Activated CD8-positive, alpha-beta memory T cell treated with anti-CD3 and anti-CD28 coated beads, Interleukin-2, amount 10 ng/mL, durations not matched to agents 7 days and 5 days (primary cell): ENCODE data around the gene HES3. TPM values are rescaled to one million over a fixed set of nuclear protein-coding genes. Genes with fewer than 3 reads are reported as not detected.

Experiments used
- ATAC-seq: fragments of 150-1000 bp; cut with Tn5 transposase; one replicate; pipeline ENCODE4 v1.10.0; 2021; ENCODE audit warnings: moderate library complexity
- CTCF ChIA-PET: fragments of 350-600 bp; sonication (Branson Sonifier 250); formaldehyde crosslinking; loops from one replicate; lab custom pipeline; 2021; ENCODE audit warnings: antibody characterized with exemption; lab: Charles Lee
- DNase-seq: peaks from one replicate; pipeline ENCODE4 v3.0.0-alpha.2; 2020
- H3K27ac Mint-ChIP-seq: one replicate; pipeline ENCODE4 v1.8.0; 2021; ENCODE audit warnings: mild to moderate bottlenecking, mixed read lengths
- H3K27me3 Mint-ChIP-seq: one replicate; pipeline ENCODE4 v1.8.0; 2021; ENCODE audit warnings: mixed read lengths
- H3K36me3 Mint-ChIP-seq: one replicate; pipeline ENCODE4 v1.8.0; 2021; ENCODE audit warnings: mild to moderate bottlenecking, mixed read lengths
- H3K4me1 Mint-ChIP-seq: one replicate; pipeline ENCODE4 v1.8.0; 2021; ENCODE audit warnings: mixed read lengths
- H3K4me3 Mint-ChIP-seq: one replicate; pipeline ENCODE4 v1.8.0; 2021; ENCODE audit warnings: mild to moderate bottlenecking, moderate library complexity, mixed read lengths
- H3K9me3 Mint-ChIP-seq: one replicate; pipeline ENCODE4 v1.8.0; 2022; ENCODE audit warnings: low read depth, mixed read lengths
- total RNA-seq, 2 experiments: library from RNA; stranded (reverse); gene quantifications; one replicate each; pipeline ENCODE4 v1.2.3, GENCODE V29; 2021

The HES3 gene
- total RNA-seq, 2 experiments from 2014 or later: not detected

GRCh38 chr1:6252374-6252710 is 8.4 kb downstream of the HES3 start:
- CTCF ChIA-PET: interaction anchor here (1.3 kb wide), 1 partner anchor 171 kb away, joined by 3 read pairs; no protein-coding TSS in a partner anchor
- Mint-ChIP-seq H3K27me3 (peaks cover 36% of the 10 kb centered on the region), H3K36me3 (no peaks in the 10 kb centered on the region), H3K9me3 (no peaks in the 10 kb centered on the region), H3K27ac (no peak overlapping the region), H3K4me1 (peaks cover 5% of the 10 kb centered on the region), H3K4me3 (no peak overlapping the region)
- no peak for DNase-seq
- ATAC-seq: no peak

GRCh38 chr1:6253380-6253779 is 9.4 kb downstream of the HES3 start:
- no peak overlapping the region for H3K4me3 Mint-ChIP-seq
- CTCF ChIA-PET: no interaction called here
- DNase-seq (no peak), ATAC-seq (no peak)
- peaks cover 5% of the 10 kb centered on the region for H3K4me1 Mint-ChIP-seq
- no peak overlapping the region for H3K27ac Mint-ChIP-seq
- peaks cover 27% of the 10 kb centered on the region for H3K27me3 Mint-ChIP-seq
- H3K36me3 Mint-ChIP-seq: no peaks in the 10 kb centered on the region
- no peaks in the 10 kb centered on the region for H3K9me3 Mint-ChIP-seq

GRCh38 chr1:6254691-6255090 is 10.7 kb downstream of the HES3 start:
- no peaks in the 10 kb centered on the region for H3K9me3 Mint-ChIP-seq
- peaks cover 3% of the 10 kb centered on the region for H3K4me1 Mint-ChIP-seq
- no peaks in the 10 kb centered on the region for H3K36me3 Mint-ChIP-seq
- CTCF ChIA-PET: interaction anchor here (0.7 kb wide), 1 partner anchor 1543 kb away, joined by 5 read pairs; no protein-coding TSS in a partner anchor
- no peak for DNase-seq
- no peak for ATAC-seq
- no peak overlapping the region for H3K4me3 Mint-ChIP-seq
- peaks cover 32% of the 10 kb centered on the region for H3K27me3 Mint-ChIP-seq
- no peak overlapping the region for H3K27ac Mint-ChIP-seq

GRCh38 chr1:6256645-6257044 is 12.7 kb downstream of the HES3 start:
- H3K36me3 Mint-ChIP-seq: no peaks in the 10 kb centered on the region
- DNase-seq: no peak
- no peak overlapping the region for H3K4me3 Mint-ChIP-seq
- H3K9me3 Mint-ChIP-seq: no peaks in the 10 kb centered on the region
- no peak for ATAC-seq
- CTCF ChIA-PET: interaction anchor here (2.3 kb wide), 1 partner anchor 10 kb away, joined by 12 read pairs; no protein-coding TSS in a partner anchor
- peaks cover 15% of the 10 kb centered on the region for H3K27me3 Mint-ChIP-seq
- H3K4me1 Mint-ChIP-seq: no peaks in the 10 kb centered on the region
- H3K27ac Mint-ChIP-seq: no peak overlapping the region

GRCh38 chr1:6257541-6258069 is 13.6 kb downstream of the HES3 start:
- no peak for ATAC-seq
- CTCF ChIA-PET: interaction anchor here (2.3 to 2.7 kb wide), 2 partner anchors 11 to 20 kb away, joined by 11 to 12 read pairs; no protein-coding TSS in a partner anchor

GRCh38 chr1:6258675-6259074 is 14.7 kb downstream of the HES3 start:
- Mint-ChIP-seq H3K36me3 (no peaks in the 10 kb centered on the region), H3K9me3 (no peaks in the 10 kb centered on the region), H3K27ac (no peak overlapping the region), H3K4me3 (no peak overlapping the region), H3K4me1 (peaks cover 9% of the 10 kb centered on the region), H3K27me3 (peaks cover 15% of the 10 kb centered on the region)
- DNase-seq (no peak), ATAC-seq (no peak)
- CTCF ChIA-PET: interaction anchor here (0.9 to 2.7 kb wide), 3 partner anchors 12 to 180 kb away, joined by 3 to 13 read pairs (median 11); no protein-coding TSS in a partner anchor

More at GRCh38 chr1:6257541-6258069, 13.6 kb downstream of the HES3 start:
- H3K9me3 Mint-ChIP-seq: no peaks in the 10 kb centered on the region
- H3K4me3 Mint-ChIP-seq: no peak overlapping the region
- peaks cover under 1% of the 10 kb centered on the region for H3K4me1 Mint-ChIP-seq
- H3K27me3 Mint-ChIP-seq: peaks cover 15% of the 10 kb centered on the region
- no peak for DNase-seq
- no peaks in the 10 kb centered on the region for H3K36me3 Mint-ChIP-seq
- no peak overlapping the region for H3K27ac Mint-ChIP-seq

GRCh38 chr1:6259491-6260362 is 15.7 kb downstream of the HES3 start:
- Mint-ChIP-seq H3K27me3 (peaks cover 15% of the 10 kb centered on the region), H3K4me3 (peak overlapping the region; percentile 40)
- ATAC-seq: peak; percentile 75

GRCh38 chr1:6260433-6260934 is 16.5 kb downstream of the HES3 start:
- DNase-seq: no peak
- Mint-ChIP-seq H3K36me3 (no peaks in the 10 kb centered on the region), H3K4me3 (no peak overlapping the region), H3K4me1 (peaks cover 12% of the 10 kb centered on the region), H3K27ac (no peak overlapping the region), H3K27me3 (peaks cover 15% of the 10 kb centered on the region), H3K9me3 (no peaks in the 10 kb centered on the region)
- peak; percentile 41 for ATAC-seq
- CTCF ChIA-PET: interaction anchor here (1.0 to 2.4 kb wide), 3 partner anchors 13 to 16 kb away, joined by 3 to 16 read pairs (median 13); no protein-coding TSS in a partner anchor

More at GRCh38 chr1:6259491-6260362, 15.7 kb downstream of the HES3 start:
- peak; percentile 88 for DNase-seq
- Mint-ChIP-seq H3K36me3 (no peaks in the 10 kb centered on the region), H3K4me1 (peaks cover 12% of the 10 kb centered on the region), H3K9me3 (no peaks in the 10 kb centered on the region), H3K27ac (no peak overlapping the region)
- CTCF ChIA-PET: interaction anchor here (0.8 to 2.7 kb wide), 4 partner anchors 13 to 178 kb away, joined by 3 to 13 read pairs (median 7); no protein-coding TSS in a partner anchor

- ATAC-seq (peak; percentile 69), DNase-seq (peak; percentile 56)
- Mint-ChIP-seq H3K27ac (no peak within 1 kb of the TSS), H3K9me3 (no peaks in the 10 kb centered on the region), H3K36me3 (no peaks in the 10 kb centered on the region), H3K4me3 (peak within 1 kb of the TSS; percentile 41), H3K27me3 (peaks cover 15% of the 10 kb centered on the region), H3K4me1 (peaks cover 12% of the 10 kb centered on the region)
- CTCF ChIA-PET: interaction anchor here (1.0 to 2.4 kb wide), 2 partner anchors 15 to 16 kb away, joined by 3 to 16 read pairs; no protein-coding TSS in a partner anchor
These were observed 17.1 kb downstream of the HES3 start, which contains the start of gene GPR153 for GRCh38 chr1:6260961-6261614. Gene GPR153 (minus strand): TSS chr1:6261098. CDS start chr1:6254905, 6,193 bp downstream.

GRCh38 chr1:6261615-6261995 is 17.6 kb downstream of the HES3 start:
- Mint-ChIP-seq H3K4me3 (peak overlapping the region; percentile 41), H3K27ac (no peak overlapping the region)

GRCh38 chr1:6262555-6263420 is 18.8 kb downstream of the HES3 start:
- H3K4me3 Mint-ChIP-seq: no peak overlapping the region
- peaks cover 12% of the 10 kb centered on the region for H3K4me1 Mint-ChIP-seq
- ATAC-seq (no peak), DNase-seq (no peak)
- no peaks in the 10 kb centered on the region for H3K36me3 Mint-ChIP-seq
- no peaks in the 10 kb centered on the region for H3K9me3 Mint-ChIP-seq
- H3K27me3 Mint-ChIP-seq: peaks cover 15% of the 10 kb centered on the region
- CTCF ChIA-PET: interaction anchor here (2.3 to 2.4 kb wide), 2 partner anchors 16 kb away, joined by 10 to 16 read pairs; no protein-coding TSS in a partner anchor
- no peak overlapping the region for H3K27ac Mint-ChIP-seq

More at GRCh38 chr1:6261615-6261995, 17.6 kb downstream of the HES3 start:
- no peak for ATAC-seq
- peaks cover 15% of the 10 kb centered on the region for H3K27me3 Mint-ChIP-seq
- DNase-seq: no peak
- H3K9me3 Mint-ChIP-seq: no peaks in the 10 kb centered on the region
- no peaks in the 10 kb centered on the region for H3K36me3 Mint-ChIP-seq
- peaks cover 12% of the 10 kb centered on the region for H3K4me1 Mint-ChIP-seq
- CTCF ChIA-PET: interaction anchor here (2.4 kb wide), 1 partner anchor 15 kb away, joined by 16 read pairs; no protein-coding TSS in a partner anchor

GRCh38 chr1:6263716-6264115 is 19.7 kb downstream of the HES3 start:
- Mint-ChIP-seq H3K4me3 (no peak overlapping the region), H3K4me1 (peaks cover 12% of the 10 kb centered on the region), H3K27me3 (peaks cover 13% of the 10 kb centered on the region), H3K36me3 (no peaks in the 10 kb centered on the region), H3K27ac (no peak overlapping the region), H3K9me3 (no peaks in the 10 kb centered on the region)
- no peak for DNase-seq
- ATAC-seq: no peak
- CTCF ChIA-PET: interaction anchor here (2.3 kb wide), 1 partner anchor 17 kb away, joined by 10 read pairs; no protein-coding TSS in a partner anchor
